Immature natural killer cell (primary cell): ENCODE results near the gene SOX6. TPM values are rescaled to one million over a fixed set of nuclear protein-coding genes. Genes with fewer than 3 reads are reported as not detected.
"Not testable (repeated sequence)": the region's sequence is repeated elsewhere in the genome, so short reads cannot be mapped to it uniquely, and the experiment has no call there.

Experiments
- DNase-seq, 3 donors: peaks; one replicate each; pipeline ENCODE4 v3.0.0; 2022; ENCODE audit warnings: mixed read lengths in 1 of 3
- H3K27ac Mint-ChIP-seq, 6 donors: one replicate each; pipeline ENCODE4 v1.8.0; 2020; ENCODE audit warnings: mixed read lengths in 6 of 6, mild to moderate bottlenecking in 5 of 6, inconsistent platforms in 4 of 6, moderate library complexity in 3 of 6
- H3K27me3 Mint-ChIP-seq, 3 donors: one replicate each; pipeline ENCODE4 v1.8.0; 2020 to 2021; ENCODE audit warnings: low read depth in 3 of 3, mild to moderate bottlenecking in 3 of 3, mixed read lengths in 3 of 3, moderate library complexity in 3 of 3, inconsistent platforms in 1 of 3
- H3K36me3 Mint-ChIP-seq, 3 donors: one replicate each; pipeline ENCODE4 v1.8.0; 2020; ENCODE audit warnings: mixed read lengths in 3 of 3, inconsistent platforms in 2 of 3, mild to moderate bottlenecking in 2 of 3
- H3K4me1 Mint-ChIP-seq, 2 donors: one replicate each; pipeline ENCODE4 v1.8.0; 2020; ENCODE audit warnings: inconsistent platforms in 2 of 2, mild to moderate bottlenecking in 2 of 2, mixed read lengths in 2 of 2, moderate library complexity in 1 of 2
- H3K4me3 Mint-ChIP-seq, 5 donors: one replicate each; pipeline ENCODE4 v1.8.0; 2020; ENCODE audit warnings: mild to moderate bottlenecking in 5 of 5, mixed read lengths in 5 of 5, inconsistent platforms in 3 of 5, moderate library complexity in 3 of 5
- H3K9me3 Mint-ChIP-seq, 6 donors: one replicate each; pipeline ENCODE4 v1.8.0; 2020; ENCODE audit warnings: mild to moderate bottlenecking in 6 of 6, mixed read lengths in 6 of 6, inconsistent platforms in 4 of 6, moderate library complexity in 3 of 6
- polyA plus RNA-seq, 3 donors: library from polyadenylated mRNA; unstranded; fragments of 300-500 nt; fragmentation: Illumina TruSeq; gene quantifications; one replicate each; pipeline ENCODE4 v1.2.3, GENCODE V29; 2021

SOX6 gene
- polyA plus RNA-seq, 3 donors from 2014 or later, result not detected

DNA sequence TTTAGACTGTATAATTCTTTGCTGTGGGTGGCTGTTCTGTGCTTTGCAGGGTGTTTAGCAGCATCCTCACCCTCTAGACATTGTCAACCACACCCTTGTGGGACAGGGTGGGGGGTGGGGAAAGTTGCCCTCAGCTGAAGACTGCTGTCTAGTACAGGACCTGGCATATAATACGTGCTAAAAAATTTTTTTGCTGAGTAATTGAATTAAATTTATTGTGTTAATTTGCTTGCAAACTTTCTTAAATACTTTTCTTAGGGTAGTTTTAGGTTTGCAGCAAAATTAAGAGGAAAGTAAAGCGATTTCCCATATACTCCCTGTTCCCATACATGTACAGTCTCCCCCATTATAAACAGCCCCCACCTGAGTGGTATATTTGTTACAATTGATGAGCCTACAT, 268.5 kb downstream of the SOX6 start:
- DNase-seq, result no peak
- Mint-ChIP-seq H3K9me3 (peaks cover 0 to 8% (median under 1%) of the 10 kb centered on the region in 6 donors), H3K27ac (no peak overlapping the region), H3K27me3 (peaks cover 0 to 2% (median 0%) of the 10 kb centered on the region in 3 donors), H3K4me3 (no peak overlapping the region), H3K36me3 (no peaks in the 10 kb centered on the region), H3K4me1 (no peaks in the 10 kb centered on the region)

DNA sequence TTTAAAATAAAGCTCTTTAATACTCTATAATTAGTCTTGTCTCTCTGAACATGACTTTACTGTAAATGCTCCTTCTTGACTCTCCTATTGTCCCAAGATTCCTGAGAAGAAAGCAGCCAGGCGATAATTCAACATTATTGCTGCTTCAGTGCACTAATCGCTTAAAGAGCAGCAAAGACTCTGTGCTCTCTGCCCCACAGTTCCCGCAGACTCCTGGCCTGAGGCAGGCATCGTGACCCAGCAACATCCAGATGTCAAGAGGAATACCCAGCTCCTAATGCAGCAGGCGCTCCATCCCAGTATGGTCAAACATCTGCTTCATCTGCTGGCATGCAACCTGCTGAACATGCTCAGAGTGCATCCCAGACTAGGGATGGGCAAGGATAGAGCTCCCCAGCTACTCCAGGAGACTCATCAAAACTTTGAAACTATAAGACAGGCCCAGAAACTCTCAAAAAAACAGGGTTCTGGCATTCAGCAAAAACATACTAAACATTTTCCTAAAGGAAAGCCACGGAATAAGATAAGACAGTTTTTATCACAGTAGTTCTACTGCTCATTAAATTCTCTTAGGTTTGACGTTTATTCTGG, 270.0 kb downstream of the SOX6 start:
- Mint-ChIP-seq H3K27ac (no peak overlapping the region), H3K4me1 (no peaks in the 10 kb centered on the region), H3K27me3 (peaks cover 0 to 2% (median 1%) of the 10 kb centered on the region in 3 donors), H3K36me3 (no peaks in the 10 kb centered on the region), H3K9me3 (peaks cover 0 to 5% (median 2%) of the 10 kb centered on the region in 6 donors), H3K4me3 (no peak overlapping the region)
- no peak for DNase-seq

DNA sequence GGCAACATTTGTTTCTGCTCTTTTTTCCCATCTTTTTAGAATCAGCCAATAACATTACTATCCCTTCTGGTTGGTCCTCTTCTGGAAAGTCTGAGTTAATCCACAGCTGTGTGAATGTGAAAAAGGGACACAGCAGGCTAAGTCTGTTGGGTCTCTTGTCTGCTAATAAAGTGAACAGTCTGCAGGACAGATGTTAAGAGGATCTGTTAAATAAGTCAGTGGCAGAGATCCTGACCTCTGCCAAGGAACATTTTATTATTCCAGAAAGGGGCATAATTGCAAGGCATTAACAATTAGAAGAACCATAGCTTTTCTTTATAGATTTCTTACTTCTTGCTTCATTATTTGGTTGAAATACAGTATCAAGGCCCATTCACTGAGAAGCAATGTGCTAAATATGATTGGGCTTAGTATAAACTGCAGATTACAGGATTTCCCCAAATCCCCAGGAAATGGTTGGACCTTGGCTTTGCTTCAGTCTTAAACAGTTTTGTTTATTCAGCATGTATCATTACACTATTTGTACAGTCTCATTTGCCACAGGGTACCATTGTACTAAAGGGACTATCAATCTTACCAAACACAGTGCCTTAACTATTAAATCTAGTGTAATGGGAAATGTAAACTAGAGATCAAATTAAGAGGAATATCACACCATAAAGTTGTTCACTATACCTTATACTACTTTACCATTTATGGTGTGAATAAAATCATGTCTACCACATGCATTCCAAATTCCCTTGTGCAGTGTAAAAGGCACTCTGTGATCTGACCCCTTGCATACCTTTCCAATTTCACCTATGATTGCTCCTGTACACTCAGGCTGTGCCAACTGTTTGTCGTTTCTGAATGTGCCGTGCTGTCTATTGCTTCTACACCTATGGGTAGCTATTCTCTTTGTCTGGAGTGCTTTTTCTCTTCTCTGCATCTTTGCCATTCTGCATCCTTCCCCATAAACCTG, 274.0 kb downstream of the SOX6 start:
- H3K4me3 Mint-ChIP-seq, result no peak overlapping the region
- no peak overlapping the region for H3K27ac Mint-ChIP-seq
- H3K27me3 Mint-ChIP-seq, result peaks cover 0 to 2% (median 1%) of the 10 kb centered on the region in 3 donors
- H3K9me3 Mint-ChIP-seq, result peaks cover 0 to 16% (median 5%) of the 10 kb centered on the region in 6 donors
- H3K36me3 Mint-ChIP-seq, result no peaks in the 10 kb centered on the region
- DNase-seq, result no peak
- no peaks in the 10 kb centered on the region for H3K4me1 Mint-ChIP-seq

DNA sequence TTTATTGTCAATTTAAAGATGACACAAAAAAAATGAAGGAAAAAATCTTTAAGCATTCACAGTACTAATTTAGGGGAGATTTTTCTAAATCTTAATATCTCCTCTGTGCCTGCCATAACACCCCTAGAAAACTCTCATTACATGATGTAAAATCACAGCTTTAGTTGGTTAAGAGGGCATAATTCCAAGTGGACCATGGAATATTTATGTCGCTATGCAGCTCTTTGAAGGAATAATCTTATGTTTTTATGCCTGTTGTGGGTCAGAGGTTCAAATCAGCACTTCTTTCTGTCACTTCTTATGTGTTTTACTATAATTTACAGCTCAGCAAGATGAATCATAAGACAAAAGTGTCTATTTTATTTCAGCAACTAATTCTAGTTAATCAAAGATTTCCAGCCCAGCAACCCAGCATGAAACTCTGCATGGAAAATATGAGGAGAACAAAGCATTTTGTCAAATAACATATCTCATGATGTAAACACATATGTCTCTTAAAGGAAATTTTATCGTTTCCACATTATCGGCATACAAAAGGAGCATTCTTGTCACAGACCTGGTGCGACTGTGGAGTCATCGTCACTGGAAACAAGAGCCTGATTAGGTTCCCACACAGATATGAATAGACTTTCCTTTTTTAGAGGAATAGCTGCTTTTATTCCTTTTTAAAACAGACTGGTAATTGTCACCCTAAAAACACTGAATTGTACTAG, 274.8 kb downstream of the SOX6 start:
- Mint-ChIP-seq H3K36me3 (peaks cover 0 to under 1% (median 0%) of the 10 kb centered on the region in 3 donors), H3K9me3 (peaks cover 0 to 21% (median 6%) of the 10 kb centered on the region in 6 donors), H3K27ac (no peak overlapping the region), H3K4me3 (no peak overlapping the region), H3K4me1 (no peaks in the 10 kb centered on the region), H3K27me3 (peaks cover 0 to 2% (median 1%) of the 10 kb centered on the region in 3 donors)
- no peak for DNase-seq

DNA sequence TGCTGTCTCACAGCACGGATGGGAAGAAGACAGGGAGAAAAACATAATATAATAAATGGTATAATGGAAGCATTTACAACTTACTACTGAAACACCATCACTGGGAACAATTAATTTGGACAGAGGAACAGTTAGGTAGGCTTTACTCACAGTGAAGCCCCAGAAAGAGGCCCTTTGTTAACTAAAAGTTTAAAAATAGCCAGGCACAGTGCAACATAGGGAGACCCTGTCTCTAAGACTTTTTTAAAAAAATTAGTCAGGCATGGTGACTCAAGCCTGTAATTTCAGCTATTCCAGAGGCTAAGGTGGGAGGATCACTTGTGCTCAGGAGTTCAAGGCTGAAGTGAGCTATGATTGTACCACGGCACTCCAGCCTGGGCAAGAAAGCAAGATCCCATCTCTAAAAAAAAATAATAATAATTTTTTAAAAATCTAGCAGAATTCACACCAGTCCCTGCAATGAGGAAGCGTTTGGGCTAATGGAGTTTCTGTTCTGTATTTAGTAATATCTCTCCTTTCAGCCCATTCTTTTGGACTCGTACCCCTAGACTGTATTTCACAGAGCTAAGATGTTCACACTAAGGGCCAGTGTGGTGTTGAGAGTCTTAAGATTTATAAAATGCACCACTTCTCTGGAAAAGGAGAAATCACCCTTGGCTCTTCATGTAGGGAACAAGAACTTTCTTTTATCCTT, 275.5 kb downstream of the SOX6 start:
- Mint-ChIP-seq H3K36me3 (peaks cover 0 to 3% (median 0%) of the 10 kb centered on the region in 3 donors), H3K9me3 (peaks cover 3 to 24% (median 7%) of the 10 kb centered on the region in 6 donors), H3K27me3 (peaks cover 0 to 1% (median 0%) of the 10 kb centered on the region in 3 donors), H3K4me1 (no peaks in the 10 kb centered on the region), H3K27ac (no peak overlapping the region), H3K4me3 (no peak overlapping the region)
- no peak for DNase-seq

DNA sequence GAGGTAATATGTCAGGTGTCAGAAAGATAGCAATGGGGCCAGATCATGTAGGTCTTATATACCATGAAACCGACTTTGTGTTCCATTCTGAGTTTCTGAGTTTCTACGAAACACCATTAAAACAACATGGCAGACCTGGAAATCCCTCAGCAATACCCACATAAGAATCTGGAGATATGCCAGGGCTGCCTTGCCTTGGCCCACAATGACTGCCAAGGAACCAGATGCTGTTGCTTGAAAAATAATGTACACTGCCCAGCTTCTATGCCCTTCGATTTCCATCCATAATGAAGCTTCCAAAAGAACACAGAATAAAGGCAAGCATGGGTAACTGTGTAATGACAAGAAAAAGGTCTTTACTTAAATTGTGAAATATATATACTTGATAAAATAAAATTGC, 277.4 kb downstream of the SOX6 start:
- Mint-ChIP-seq H3K27ac (no peak overlapping the region), H3K36me3 (peaks cover 0 to 3% (median 0%) of the 10 kb centered on the region in 3 donors), H3K9me3 (peaks cover 8 to 32% (median 13%) of the 10 kb centered on the region in 6 donors), H3K27me3 (peaks cover 0 to 1% (median 1%) of the 10 kb centered on the region in 3 donors), H3K4me1 (no peaks in the 10 kb centered on the region), H3K4me3 (no peak overlapping the region)
- DNase-seq, result no peak

DNA sequence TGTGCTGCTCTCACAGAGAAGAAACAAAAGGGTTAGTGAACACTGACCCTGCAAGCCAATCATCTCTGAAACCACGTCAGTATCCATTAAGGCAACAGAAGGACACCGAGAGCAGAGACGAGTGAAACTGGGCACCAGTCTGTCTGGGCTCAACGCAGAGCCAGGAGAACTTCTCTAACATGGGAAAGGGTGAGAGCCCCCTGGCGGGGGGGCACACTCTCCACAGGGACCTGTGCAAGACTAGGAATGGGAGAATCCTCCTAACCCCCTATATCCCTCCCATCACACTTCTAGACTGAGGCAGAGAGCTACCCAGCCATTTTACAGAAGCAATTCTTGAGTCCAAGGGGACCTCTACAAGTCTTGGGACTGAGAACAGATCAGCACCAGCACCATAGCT, 285.8 kb downstream of the SOX6 start:
- Mint-ChIP-seq H3K4me3 (no peak overlapping the region), H3K9me3 (peaks cover 11 to 37% (median 18%) of the 10 kb centered on the region in 6 donors), H3K27me3 (peaks cover 0 to 3% (median 1%) of the 10 kb centered on the region in 3 donors), H3K27ac (no peak overlapping the region), H3K4me1 (no peaks in the 10 kb centered on the region), H3K36me3 (no peaks in the 10 kb centered on the region)
- no peak for DNase-seq

DNA sequence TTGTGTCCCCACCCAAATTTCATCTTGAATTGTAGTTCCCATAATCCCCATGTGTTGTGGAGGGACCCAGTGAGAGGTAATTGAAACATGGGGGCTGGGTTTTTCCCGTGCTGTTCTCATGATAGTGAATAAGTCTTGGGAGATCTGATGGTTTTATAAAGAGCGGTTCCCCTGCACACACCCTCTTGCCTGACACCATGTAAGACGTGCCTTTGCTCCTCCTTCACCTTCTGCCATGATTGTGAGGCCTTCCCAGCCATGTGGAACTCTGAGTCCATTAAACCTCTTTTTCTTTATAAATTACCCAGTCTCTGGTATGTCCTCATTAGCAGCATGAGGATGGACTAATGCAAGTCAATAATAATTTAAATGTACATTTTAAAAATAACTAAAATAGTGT, 289.1 kb downstream of the SOX6 start:
- not testable (repeated sequence) for H3K4me1 Mint-ChIP-seq, DNase-seq, H3K36me3 Mint-ChIP-seq, H3K27me3 Mint-ChIP-seq, H3K27ac Mint-ChIP-seq, H3K4me3 Mint-ChIP-seq
- peaks cover 2 to 11% (median 6%) of the 10 kb centered on the region in 6 donors for H3K9me3 Mint-ChIP-seq

DNA sequence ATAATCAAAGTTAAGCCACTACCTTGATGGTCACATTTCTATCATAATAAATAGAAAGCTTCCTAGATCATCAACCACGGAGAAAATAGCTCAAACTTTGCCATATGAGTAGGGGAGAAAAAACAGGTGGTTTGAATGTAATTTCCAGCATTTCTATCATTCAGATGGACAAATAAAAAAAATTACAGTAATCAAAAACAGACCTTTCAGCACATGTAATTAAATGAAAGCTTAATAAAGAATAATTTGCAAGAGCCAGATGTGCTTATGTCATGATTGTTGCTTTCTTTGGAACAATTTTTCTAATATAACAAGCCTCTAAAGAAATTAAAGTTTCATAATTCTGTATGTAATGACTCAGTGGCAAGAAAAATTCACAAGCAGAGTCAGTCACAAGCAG, 297.0 kb downstream of the SOX6 start:
- peaks cover 0 to 4% (median 0%) of the 10 kb centered on the region in 3 donors for H3K36me3 Mint-ChIP-seq
- no peaks in the 10 kb centered on the region for H3K27me3 Mint-ChIP-seq
- H3K4me3 Mint-ChIP-seq, result no peak overlapping the region
- H3K9me3 Mint-ChIP-seq, result peaks cover 4 to 29% (median 5%) of the 10 kb centered on the region in 6 donors
- no peak overlapping the region for H3K27ac Mint-ChIP-seq
- H3K4me1 Mint-ChIP-seq, result no peaks in the 10 kb centered on the region
- DNase-seq, result no peak

DNA sequence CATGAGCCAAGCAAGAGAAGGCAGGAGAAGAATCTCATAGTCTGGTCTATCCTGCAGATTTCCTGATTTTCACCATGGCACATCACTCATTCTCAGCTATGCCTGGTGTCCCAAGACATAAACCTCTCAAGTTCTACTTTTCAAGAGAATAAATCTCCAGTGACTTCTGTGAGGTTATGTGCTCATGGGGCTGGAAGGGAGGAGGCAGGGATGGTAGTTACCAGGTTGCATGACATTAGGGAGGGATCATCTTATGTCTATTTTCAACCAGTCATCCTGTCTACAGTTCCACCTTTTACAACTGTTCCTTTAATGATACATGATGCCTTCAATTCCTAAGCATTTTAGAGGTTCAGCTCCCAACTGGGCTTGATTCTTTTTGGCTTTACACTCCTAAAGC, 297.7 kb downstream of the SOX6 start:
- Mint-ChIP-seq H3K36me3 (peaks cover 0 to 4% (median 0%) of the 10 kb centered on the region in 3 donors), H3K27ac (no peak overlapping the region), H3K4me3 (no peak overlapping the region), H3K9me3 (peaks cover 3 to 29% (median 5%) of the 10 kb centered on the region in 6 donors), H3K4me1 (no peaks in the 10 kb centered on the region), H3K27me3 (no peaks in the 10 kb centered on the region)
- DNase-seq, result no peak

DNA sequence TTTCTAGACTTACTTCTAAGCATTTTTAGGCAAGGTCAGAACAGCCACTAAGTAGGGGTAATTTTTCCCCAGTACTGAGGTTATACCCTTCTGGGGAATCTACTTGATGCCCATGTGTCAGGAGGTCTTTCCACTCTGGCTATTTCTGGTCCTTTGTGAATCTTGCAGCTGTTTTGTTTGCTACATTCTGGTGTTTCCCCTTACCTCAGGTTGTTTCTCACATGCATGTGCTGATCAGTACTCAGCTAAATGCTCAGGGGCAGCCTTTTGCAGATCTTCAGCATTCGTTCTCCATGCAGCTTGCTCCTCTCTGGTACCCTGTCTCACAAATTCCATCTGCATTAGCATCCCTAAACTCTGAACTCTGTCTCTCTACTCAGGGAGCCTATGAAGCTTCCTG, 303.6 kb downstream of the SOX6 start:
- DNase-seq, result no peak
- no peaks in the 10 kb centered on the region for H3K4me1 Mint-ChIP-seq
- peaks cover 0 to 4% (median 2%) of the 10 kb centered on the region in 3 donors for H3K27me3 Mint-ChIP-seq
- no peak overlapping the region for H3K27ac Mint-ChIP-seq
- no peak overlapping the region for H3K4me3 Mint-ChIP-seq
- peaks cover 0 to 25% (median 10%) of the 10 kb centered on the region in 6 donors for H3K9me3 Mint-ChIP-seq
- peaks cover 0 to 4% (median 0%) of the 10 kb centered on the region in 3 donors for H3K36me3 Mint-ChIP-seq

DNA sequence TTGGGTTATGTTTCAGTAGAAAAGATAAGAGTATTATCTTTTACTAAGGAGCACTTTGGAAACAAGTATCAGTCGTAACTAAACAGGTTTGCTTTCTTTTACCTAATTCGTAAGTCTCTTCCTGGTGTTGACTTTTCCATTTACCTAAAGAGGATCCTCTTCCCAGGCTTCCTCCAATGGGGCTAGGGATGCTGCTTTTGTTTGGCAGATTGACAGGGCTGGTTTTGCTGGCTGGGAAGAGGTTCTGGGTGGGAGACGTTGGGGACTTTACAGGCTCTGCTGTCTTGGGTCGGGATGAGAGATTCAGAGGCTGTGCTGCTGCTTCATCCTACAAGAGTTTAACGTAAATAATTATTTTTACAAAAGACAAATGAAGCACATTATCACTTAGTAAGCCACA, 306.7 kb downstream of the SOX6 start:
- H3K9me3 Mint-ChIP-seq, result peaks cover 0 to 26% (median 9%) of the 10 kb centered on the region in 6 donors
- no peak for DNase-seq
- H3K4me3 Mint-ChIP-seq, result no peak overlapping the region
- no peaks in the 10 kb centered on the region for H3K36me3 Mint-ChIP-seq
- no peak overlapping the region for H3K27ac Mint-ChIP-seq
- no peaks in the 10 kb centered on the region for H3K4me1 Mint-ChIP-seq
- peaks cover 0 to 4% (median 2%) of the 10 kb centered on the region in 3 donors for H3K27me3 Mint-ChIP-seq

DNA sequence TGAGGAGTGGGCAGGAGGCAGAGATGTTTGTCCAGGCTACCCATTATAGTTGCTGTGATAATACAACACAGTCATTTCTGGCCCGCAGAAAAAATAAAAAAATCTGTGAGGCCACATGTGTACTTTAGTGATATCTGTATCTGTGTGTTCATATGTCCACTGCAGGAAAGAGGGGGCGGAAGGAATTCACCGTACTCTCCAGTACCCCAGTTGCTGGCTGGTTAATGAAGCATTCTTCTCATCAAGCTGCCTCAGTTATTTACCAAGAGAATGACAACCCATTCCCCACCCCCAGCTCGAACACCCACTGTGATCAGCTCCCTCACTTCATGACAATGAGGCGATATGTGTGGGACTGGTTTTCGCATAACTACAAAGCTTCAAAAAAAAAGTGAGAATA, 309.3 kb downstream of the SOX6 start:
- Mint-ChIP-seq H3K9me3 (peaks cover 0 to 19% (median 5%) of the 10 kb centered on the region in 6 donors), H3K27me3 (no peaks in the 10 kb centered on the region), H3K4me3 (no peak overlapping the region), H3K4me1 (no peaks in the 10 kb centered on the region), H3K27ac (no peak overlapping the region), H3K36me3 (no peaks in the 10 kb centered on the region)
- no peak for DNase-seq
